CD8-positive, alpha-beta memory T cell (primary cell): Measurements from ENCODE around the gene KRTAP5-4. TPM values are rescaled to one million over a fixed set of nuclear protein-coding genes. Genes with fewer than 3 reads are reported as not detected.

Experiments
- CTCF ChIA-PET: fragments of 350-600 bp; sonication (Branson Sonifier 250); formaldehyde crosslinking; loops from one replicate; lab custom pipeline; 2021; ENCODE audit warnings: antibody characterized with exemption; lab: Charles Lee
- POLR2A ChIA-PET: fragments of 350-600 bp; sonication (Branson Sonifier 250); formaldehyde crosslinking; loops from one replicate; lab custom pipeline; 2021; ENCODE audit warnings: antibody characterized with exemption; lab: Charles Lee
- DNase-seq, 5 donors: peaks; one replicate each; pipeline versions ENCODE4 v3.0.0 to v3.0.0-alpha.2; 2020 to 2022; ENCODE audit warnings: mixed read lengths in 1 of 5
- H3K27ac ChIP-seq: one replicate; pipeline ENCODE4 v1.7.0; 2013; ENCODE audit warnings: low read depth, mild to moderate bottlenecking, low read length, moderate library complexity
- H3K27me3 ChIP-seq: 2 replicates; pipeline ENCODE4 v1.7.0; 2013; ENCODE audit warnings: low read length, mild to moderate bottlenecking; ENCODE audit not compliant: insufficient read depth, poor library complexity, severe bottlenecking
- H3K36me3 ChIP-seq: 2 replicates; pipeline ENCODE4 v1.7.0; 2013; ENCODE audit warnings: mild to moderate bottlenecking, low read length, moderate library complexity; ENCODE audit not compliant: insufficient read depth
- H3K4me1 ChIP-seq: 2 replicates; pipeline ENCODE4 v1.7.0; 2013; ENCODE audit warnings: mild to moderate bottlenecking, low read length, moderate library complexity; ENCODE audit not compliant: insufficient read depth
- H3K4me3 ChIP-seq: 2 replicates; pipeline ENCODE4 v1.7.0; 2013; ENCODE audit warnings: mild to moderate bottlenecking, low read length
- H3K9me3 ChIP-seq: 2 replicates; pipeline ENCODE4 v1.7.0; 2013; ENCODE audit warnings: mild to moderate bottlenecking, low read length
- H3K27ac Mint-ChIP-seq, 8 donors: one replicate each; pipeline ENCODE4 v1.8.0; 2020 to 2021; ENCODE audit warnings: mixed read lengths in 8 of 8, mild to moderate bottlenecking in 6 of 8, inconsistent platforms in 3 of 8, moderate library complexity in 3 of 8
- H3K27me3 Mint-ChIP-seq, 2 donors: one replicate each; pipeline ENCODE4 v1.8.0; 2020 to 2021; ENCODE audit warnings: mixed read lengths in 2 of 2, mild to moderate bottlenecking in 1 of 2, moderate library complexity in 1 of 2
- H3K36me3 Mint-ChIP-seq, 3 donors: one replicate each; pipeline ENCODE4 v1.8.0; 2020 to 2021; ENCODE audit warnings: mixed read lengths in 3 of 3, inconsistent platforms in 1 of 3, mild to moderate bottlenecking in 1 of 3
- H3K4me1 Mint-ChIP-seq, 3 donors: one replicate each; pipeline ENCODE4 v1.8.0; 2020 to 2021; ENCODE audit warnings: mixed read lengths in 3 of 3, inconsistent platforms in 1 of 3, mild to moderate bottlenecking in 1 of 3
- H3K4me3 Mint-ChIP-seq, 7 donors: one replicate each; pipeline ENCODE4 v1.8.0; 2020 to 2021; ENCODE audit warnings: mixed read lengths in 7 of 7, mild to moderate bottlenecking in 6 of 7, moderate library complexity in 4 of 7, inconsistent platforms in 2 of 7
- H3K9me3 Mint-ChIP-seq, 5 donors: one replicate each; pipeline ENCODE4 v1.8.0; 2020 to 2022; ENCODE audit warnings: mixed read lengths in 5 of 5, mild to moderate bottlenecking in 3 of 5, moderate library complexity in 2 of 5, inconsistent platforms in 1 of 5
- polyA plus RNA-seq: library from polyadenylated mRNA; unstranded; fragments of 300-500 nt; fragmentation: Illumina TruSeq; gene quantifications from one replicate; pipeline ENCODE4 v1.2.3, GENCODE V29; 2021
- total RNA-seq, 2 experiments: library from RNA; stranded (reverse); gene quantifications; one replicate each; pipeline ENCODE4 v1.2.3, GENCODE V29; 2021

Gene KRTAP5-4
- total and polyA plus RNA-seq, 3 experiments from 2014 or later, result not detected

DNA sequence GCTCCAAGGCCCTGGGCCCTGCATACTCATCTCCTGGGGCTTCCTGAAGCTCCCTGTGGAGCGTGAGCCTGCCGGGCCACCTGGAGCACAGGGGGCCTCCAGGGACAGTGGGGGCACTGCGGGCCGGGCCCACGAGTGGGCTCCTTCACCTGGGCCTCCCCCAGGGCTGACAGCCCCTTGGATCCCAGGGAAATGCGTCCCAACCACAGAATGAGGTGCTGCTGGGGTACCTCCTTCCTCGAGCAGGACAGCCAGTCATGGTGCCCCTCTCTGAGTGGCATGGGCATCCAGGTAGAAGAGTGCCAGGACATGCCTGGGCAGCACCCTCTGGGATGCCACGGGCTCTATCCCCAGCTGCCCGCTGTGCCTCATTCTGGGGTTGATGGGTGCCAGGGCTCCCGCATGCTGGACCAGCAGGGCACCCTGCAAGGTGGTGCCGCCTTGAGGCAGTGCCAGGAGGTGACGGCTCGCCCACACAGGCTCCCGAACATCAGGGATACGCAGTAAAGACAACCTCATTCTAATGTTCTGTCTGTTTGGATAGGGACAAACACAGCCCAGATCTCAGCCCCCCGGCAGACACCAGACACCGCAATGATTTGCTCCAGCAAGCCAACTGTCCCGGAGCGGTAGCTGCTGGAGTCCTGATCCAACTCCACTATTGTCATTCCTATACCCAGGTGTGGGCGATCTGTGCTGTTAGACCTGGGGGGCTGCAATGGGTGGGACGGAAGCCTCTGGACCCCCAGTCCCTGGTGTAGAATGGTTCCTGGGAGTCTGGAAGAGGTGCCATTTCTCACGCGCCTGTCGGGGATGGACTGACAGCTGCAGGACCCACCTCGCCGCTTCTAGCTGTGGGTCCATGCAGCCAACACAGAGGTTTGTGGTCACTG is 33.5 kb upstream of the KRTAP5-4 start:
- no peaks in the 10 kb centered on the region for H3K36me3 ChIP-seq
- ChIA-PET POLR2A (no interaction called here), CTCF (interaction anchor here (3.1 kb wide), 2 partner anchors 37 to 179 kb away, joined by 36 to 49 read pairs; partner anchors contain the start of gene SYT8)
- peaks cover 0 to 2% (median 0%) of the 10 kb centered on the region in 5 donors for H3K9me3 Mint-ChIP-seq
- H3K27ac ChIP-seq, result no peak overlapping the region
- H3K4me1 Mint-ChIP-seq, result peaks cover 0 to 12% (median 10%) of the 10 kb centered on the region in 3 donors
- H3K4me3 ChIP-seq, result no peak overlapping the region
- no peaks in the 10 kb centered on the region for H3K9me3 ChIP-seq
- no peak overlapping the region for H3K4me3 Mint-ChIP-seq
- no peak for DNase-seq
- no peaks in the 10 kb centered on the region for H3K36me3 Mint-ChIP-seq
- peaks cover 10% of the 10 kb centered on the region for H3K4me1 ChIP-seq
- peaks cover 13% of the 10 kb centered on the region for H3K27me3 ChIP-seq
- H3K27me3 Mint-ChIP-seq, result peaks cover 28 to 61% of the 10 kb centered on the region in 2 donors
- H3K27ac Mint-ChIP-seq, result no peak overlapping the region

GRCh38 chr11:1654388-1655167 is 32.6 kb upstream of the KRTAP5-4 start:
- H3K27ac ChIP-seq, result no peak overlapping the region
- H3K4me1 ChIP-seq, result peaks cover 4% of the 10 kb centered on the region
- CTCF ChIA-PET, result interaction anchor here (0.7 to 3.1 kb wide), 4 partner anchors 38 to 814 kb away, joined by 3 to 49 read pairs (median 20); partner anchors contain the start of gene SYT8
- H3K4me3 ChIP-seq, result no peak overlapping the region
- no peaks in the 10 kb centered on the region for H3K36me3 ChIP-seq
- Mint-ChIP-seq H3K27me3 (peaks cover 22 to 53% of the 10 kb centered on the region in 2 donors), H3K4me3 (no peak overlapping the region), H3K36me3 (no peaks in the 10 kb centered on the region), H3K9me3 (peaks cover 0 to 2% (median 0%) of the 10 kb centered on the region in 5 donors), H3K27ac (no peak overlapping the region), H3K4me1 (peaks cover 0 to 5% (median 4%) of the 10 kb centered on the region in 3 donors)
- H3K9me3 ChIP-seq, result no peaks in the 10 kb centered on the region
- H3K27me3 ChIP-seq, result peaks cover 13% of the 10 kb centered on the region
- POLR2A ChIA-PET, result no interaction called here
- no peak for DNase-seq

DNA sequence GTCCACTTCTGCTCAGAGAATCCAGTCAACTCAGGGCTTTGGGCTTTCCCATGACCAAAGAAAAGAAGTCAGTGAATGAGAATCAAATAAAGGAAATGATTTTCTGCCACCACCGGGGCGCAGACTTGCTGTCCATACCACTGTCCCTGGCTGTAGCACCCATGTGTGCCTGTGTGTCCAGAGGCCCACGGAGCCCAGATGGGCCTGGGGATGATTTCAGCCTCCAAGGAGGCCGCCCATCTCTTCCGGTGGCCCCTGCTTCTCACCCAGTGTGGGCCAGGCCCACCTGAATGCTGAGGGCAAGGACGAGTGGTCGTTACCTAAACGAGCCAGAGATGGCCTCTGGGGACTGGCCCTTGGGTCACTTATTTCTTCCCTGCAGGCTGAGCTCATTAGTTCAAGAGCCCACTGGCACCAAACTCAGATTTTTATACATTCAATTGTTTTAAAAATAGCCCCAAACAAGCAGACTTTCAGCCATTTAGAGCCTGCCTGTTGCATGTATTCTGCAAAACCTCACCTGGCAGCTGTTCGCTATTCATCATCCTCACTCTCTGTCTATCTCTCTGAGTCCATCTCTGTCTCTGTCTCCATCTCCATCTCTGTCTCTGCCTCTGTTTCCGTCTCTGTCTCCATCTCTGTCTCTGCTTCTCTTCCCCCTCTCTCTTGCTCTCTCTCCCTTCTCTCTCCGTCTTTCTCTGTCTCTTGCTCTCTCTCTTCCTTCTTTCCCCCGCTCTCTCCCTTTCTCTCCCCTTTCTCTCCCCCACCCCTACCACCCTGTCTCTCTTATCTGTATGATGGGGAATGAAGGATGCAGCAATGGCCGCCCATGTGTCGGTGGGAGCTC is 31.8 kb upstream of the KRTAP5-4 start:
- Histone ChIP-seq H3K9me3 (no peaks in the 10 kb centered on the region), H3K36me3 (no peaks in the 10 kb centered on the region), H3K27me3 (peaks cover 13% of the 10 kb centered on the region), H3K4me3 (no peak overlapping the region), H3K4me1 (no peaks in the 10 kb centered on the region), H3K27ac (no peak overlapping the region)
- Mint-ChIP-seq H3K4me3 (no peak overlapping the region), H3K4me1 (no peaks in the 10 kb centered on the region), H3K27me3 (peaks cover 15 to 48% of the 10 kb centered on the region in 2 donors), H3K27ac (no peak overlapping the region), H3K36me3 (no peaks in the 10 kb centered on the region), H3K9me3 (peaks cover 0 to 2% (median 0%) of the 10 kb centered on the region in 5 donors)
- CTCF ChIA-PET, result interaction anchor here (0.7 to 3.1 kb wide), 13 partner anchors 10 to 815 kb away, joined by 3 to 49 read pairs (median 8); partner anchors contain the start of gene SYT8
- DNase-seq, result no peak
- POLR2A ChIA-PET, result no interaction called here

DNA sequence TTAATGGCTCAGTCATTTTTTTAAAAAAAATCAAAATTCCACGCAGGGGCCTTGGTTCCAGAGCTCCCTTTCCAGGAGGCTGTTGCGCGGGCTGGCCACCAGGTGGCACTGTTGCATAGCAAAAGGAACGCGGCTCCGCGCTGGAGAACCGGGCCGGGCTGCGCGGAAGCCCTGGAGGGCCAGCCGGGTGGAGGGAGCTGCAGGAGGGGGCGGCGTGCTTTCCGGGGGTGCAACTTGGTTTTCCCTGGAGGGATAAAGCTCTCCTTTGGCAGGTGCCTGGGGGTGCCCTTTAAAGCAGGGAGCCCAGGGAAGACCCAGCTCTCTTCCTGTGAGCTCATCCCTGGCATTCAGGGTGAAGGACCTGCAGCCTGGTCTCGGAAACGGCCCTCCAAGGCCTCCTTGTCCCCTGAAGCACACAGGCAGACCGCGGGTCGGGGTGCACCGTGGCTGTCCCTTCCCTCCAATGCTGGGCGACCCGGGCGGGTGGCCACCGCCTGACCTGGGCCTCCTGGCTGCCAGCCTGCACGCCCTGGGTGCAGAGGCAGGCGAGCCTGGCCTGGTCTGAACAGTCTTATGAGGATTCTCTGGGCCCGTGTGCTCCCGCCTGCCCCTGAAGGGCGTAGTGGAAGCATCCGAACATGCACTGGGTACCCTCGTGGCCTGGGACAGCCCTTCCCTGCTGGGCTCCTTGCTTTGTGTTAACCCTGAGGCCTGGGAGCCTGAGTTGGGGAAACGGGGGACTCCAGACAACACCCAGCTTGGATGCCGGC is 31.0 kb upstream of the KRTAP5-4 start:
- Histone ChIP-seq H3K27me3 (peaks cover 13% of the 10 kb centered on the region), H3K4me3 (no peak overlapping the region), H3K27ac (no peak overlapping the region), H3K4me1 (no peaks in the 10 kb centered on the region), H3K9me3 (no peaks in the 10 kb centered on the region), H3K36me3 (no peaks in the 10 kb centered on the region)
- Mint-ChIP-seq H3K27ac (no peak overlapping the region), H3K9me3 (peaks cover 0 to 1% (median 0%) of the 10 kb centered on the region in 5 donors), H3K27me3 (peaks cover 15 to 45% of the 10 kb centered on the region in 2 donors), H3K36me3 (no peaks in the 10 kb centered on the region), H3K4me3 (no peak overlapping the region), H3K4me1 (no peaks in the 10 kb centered on the region)
- CTCF ChIA-PET, result interaction anchor here (0.6 to 3.1 kb wide), 34 partner anchors 10 to 681 kb away, joined by 3 to 49 read pairs (median 4); partner anchors contain the start of genes KRTAP5-6, LSP1, SYT8 and TOLLIP
- peak; percentile 65 to 82 (median 71) for DNase-seq
- POLR2A ChIA-PET, result no interaction called here

DNA sequence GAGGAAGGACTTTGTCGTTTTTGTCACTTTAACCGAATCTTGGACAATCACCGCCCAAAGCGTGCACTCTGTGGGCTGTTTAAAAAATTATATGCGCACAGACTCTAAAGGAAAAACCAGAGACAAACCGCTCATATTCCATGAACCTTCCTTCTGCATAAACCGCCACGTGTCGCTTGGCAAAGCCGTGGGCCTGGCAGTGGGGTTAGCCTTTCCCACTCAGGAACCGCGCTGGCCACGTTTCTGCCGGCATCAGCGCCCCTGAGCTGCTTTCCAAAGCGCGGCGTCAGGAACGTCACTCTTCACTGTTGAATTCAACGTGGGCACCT is 30.5 kb upstream of the KRTAP5-4 start:
- POLR2A ChIA-PET, result no interaction called here
- H3K36me3 Mint-ChIP-seq, result no peaks in the 10 kb centered on the region
- H3K4me1 Mint-ChIP-seq, result no peaks in the 10 kb centered on the region
- no peak overlapping the region for H3K27ac Mint-ChIP-seq
- DNase-seq, result no peak
- no peaks in the 10 kb centered on the region for H3K36me3 ChIP-seq
- H3K4me3 Mint-ChIP-seq, result no peak overlapping the region
- H3K9me3 Mint-ChIP-seq, result no peaks in the 10 kb centered on the region
- no peaks in the 10 kb centered on the region for H3K4me1 ChIP-seq
- no peaks in the 10 kb centered on the region for H3K9me3 ChIP-seq
- H3K27ac ChIP-seq, result no peak overlapping the region
- H3K27me3 ChIP-seq, result peaks cover 13% of the 10 kb centered on the region
- CTCF ChIA-PET, result interaction anchor here (0.6 to 3.1 kb wide), 33 partner anchors 9 to 680 kb away, joined by 3 to 49 read pairs (median 4); partner anchors contain the start of genes KRTAP5-6, LSP1, SYT8 and TOLLIP
- H3K27me3 Mint-ChIP-seq, result peaks cover 11 to 41% of the 10 kb centered on the region in 2 donors
- H3K4me3 ChIP-seq, result no peak overlapping the region

DNA sequence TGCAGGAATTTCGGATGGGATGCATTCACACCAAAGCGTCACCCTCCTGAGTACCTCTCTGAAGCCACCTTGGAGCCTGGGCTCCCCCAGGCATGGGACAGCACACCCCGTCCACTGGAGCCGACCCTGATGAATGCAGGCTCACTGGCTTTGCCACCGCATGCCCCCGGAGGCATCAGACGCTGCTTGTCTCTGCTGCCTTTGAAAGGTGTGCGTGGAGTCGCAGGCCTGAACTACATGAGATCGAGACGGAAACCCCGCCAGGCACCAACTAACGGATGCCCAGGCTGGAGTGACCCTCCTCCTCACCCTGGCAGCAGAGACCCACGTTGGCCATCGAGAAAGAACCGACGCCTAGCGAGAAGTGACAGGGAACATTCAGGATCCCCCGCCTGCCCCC is 30.1 kb upstream of the KRTAP5-4 start:
- no peak overlapping the region for H3K4me3 Mint-ChIP-seq
- Histone ChIP-seq H3K36me3 (no peaks in the 10 kb centered on the region), H3K9me3 (no peaks in the 10 kb centered on the region), H3K27ac (no peak overlapping the region), H3K27me3 (peaks cover 13% of the 10 kb centered on the region), H3K4me1 (no peaks in the 10 kb centered on the region), H3K4me3 (no peak overlapping the region)
- no peaks in the 10 kb centered on the region for H3K9me3 Mint-ChIP-seq
- H3K4me1 Mint-ChIP-seq, result no peaks in the 10 kb centered on the region
- POLR2A ChIA-PET, result no interaction called here
- DNase-seq, result peak in 1 of 5 donors; percentile 47
- CTCF ChIA-PET, result interaction anchor here (0.6 to 3.1 kb wide), 31 partner anchors 9 to 504 kb away, joined by 3 to 49 read pairs (median 4); partner anchors contain the start of genes KRTAP5-6, LSP1, SYT8 and TOLLIP
- no peak overlapping the region for H3K27ac Mint-ChIP-seq
- peaks cover 9 to 42% of the 10 kb centered on the region in 2 donors for H3K27me3 Mint-ChIP-seq
- no peaks in the 10 kb centered on the region for H3K36me3 Mint-ChIP-seq
